ENCODE results near the gene PLSCR1. TPM values are rescaled to one million over a fixed set of nuclear protein-coding genes. Genes with fewer than 3 reads are reported as not detected.

The PLSCR1 gene
- total and polyA plus RNA-seq, 8 donors = 67.2 to 126 (median 84.9) TPM

DNA sequence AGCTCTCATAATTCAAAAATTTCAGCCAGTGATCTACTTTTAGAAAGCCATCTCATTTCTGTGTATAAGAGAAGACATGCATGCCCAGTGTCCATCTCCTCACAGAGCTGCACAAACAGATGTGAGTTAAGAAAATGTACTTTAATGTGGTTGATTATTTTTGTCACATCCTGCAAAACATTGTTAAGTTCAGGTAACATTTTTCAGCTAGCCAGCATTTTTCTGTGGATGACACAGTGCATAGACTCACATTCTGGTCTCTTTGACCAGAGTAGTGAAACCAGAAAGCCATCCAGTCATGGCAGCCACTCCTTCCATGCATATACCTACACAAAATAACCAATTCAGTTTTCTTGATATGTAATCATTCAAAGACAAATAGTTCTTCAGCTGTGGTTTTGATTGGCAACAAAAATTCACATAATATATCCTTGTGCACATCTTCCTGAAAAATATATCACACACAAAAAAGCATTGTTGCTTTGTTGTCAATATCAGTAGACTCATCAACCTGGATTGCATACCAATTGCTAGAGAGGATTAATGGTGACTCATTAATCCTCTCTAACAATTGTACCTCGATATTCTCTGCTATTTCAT lies 2.1 kb upstream of the PLSCR1 start:
- DNase-seq (no peak), ATAC-seq (no peak)
- Histone ChIP-seq H3K4me3 (no peak overlapping the region), H3K27me3 (no peaks in the 10 kb centered on the region), H3K36me3 (no peaks in the 10 kb centered on the region), H3K4me1 (peaks cover 10 to 44% of the 10 kb centered on the region in 2 donors), H3K9me3 (no peaks in the 10 kb centered on the region), H3K27ac (no peak overlapping the region)
- TF ChIP-seq, protein P1, sequence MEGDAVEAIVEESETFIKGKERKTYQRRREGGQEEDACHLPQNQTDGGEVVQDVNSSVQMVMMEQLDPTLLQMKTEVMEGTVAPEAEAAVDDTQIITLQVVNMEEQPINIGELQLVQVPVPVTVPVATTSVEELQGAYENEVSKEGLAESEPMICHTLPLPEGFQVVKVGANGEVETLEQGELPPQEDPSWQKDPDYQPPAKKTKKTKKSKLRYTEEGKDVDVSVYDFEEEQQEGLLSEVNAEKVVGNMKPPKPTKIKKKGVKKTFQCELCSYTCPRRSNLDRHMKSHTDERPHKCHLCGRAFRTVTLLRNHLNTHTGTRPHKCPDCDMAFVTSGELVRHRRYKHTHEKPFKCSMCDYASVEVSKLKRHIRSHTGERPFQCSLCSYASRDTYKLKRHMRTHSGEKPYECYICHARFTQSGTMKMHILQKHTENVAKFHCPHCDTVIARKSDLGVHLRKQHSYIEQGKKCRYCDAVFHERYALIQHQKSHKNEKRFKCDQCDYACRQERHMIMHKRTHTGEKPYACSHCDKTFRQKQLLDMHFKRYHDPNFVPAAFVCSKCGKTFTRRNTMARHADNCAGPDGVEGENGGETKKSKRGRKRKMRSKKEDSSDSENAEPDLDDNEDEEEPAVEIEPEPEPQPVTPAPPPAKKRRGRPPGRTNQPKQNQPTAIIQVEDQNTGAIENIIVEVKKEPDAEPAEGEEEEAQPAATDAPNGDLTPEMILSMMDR (IDR thresholded peaks at IDR 0.05) = no peak
- intact Hi-C loops (cut with DNase I) = no loop called here

DNA sequence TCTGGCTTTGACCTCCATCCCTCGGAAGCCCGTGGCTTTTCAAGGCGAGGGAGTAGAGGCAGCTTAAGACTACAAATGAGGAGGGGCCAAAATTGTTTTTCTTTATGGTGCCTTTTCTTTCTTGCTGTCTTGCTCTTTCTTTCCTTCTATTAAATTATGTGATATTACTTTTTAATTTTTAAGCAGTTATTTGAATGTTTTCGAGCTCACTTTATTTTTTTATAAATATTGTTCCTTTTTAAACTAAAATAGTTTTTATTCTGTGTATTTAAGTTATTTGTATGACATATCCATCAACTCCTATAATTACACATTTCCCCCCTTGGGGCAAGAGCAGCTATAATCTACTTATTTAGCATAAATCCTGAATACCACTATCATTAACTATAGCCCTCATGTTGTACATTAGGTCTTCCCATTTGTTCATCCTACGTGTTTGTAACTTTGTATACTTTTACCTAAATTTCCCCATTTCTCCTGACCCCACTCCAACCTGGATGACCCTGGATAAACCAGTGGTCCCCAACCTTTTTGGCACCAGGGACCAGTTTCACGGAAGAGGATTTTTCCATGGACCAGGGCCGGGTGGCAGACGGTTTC lies 622 bp upstream of the PLSCR1 start:
- ATAC-seq (no peak), DNase-seq (no peak)
- no peaks in the 10 kb centered on the region for H3K27me3 ChIP-seq
- no peaks in the 10 kb centered on the region for H3K36me3 ChIP-seq
- intact Hi-C loops (cut with DNase I) = no loop called here
- H3K9me3 ChIP-seq = no peaks in the 10 kb centered on the region
- peaks cover 18 to 44% of the 10 kb centered on the region in 2 donors for H3K4me1 ChIP-seq
- peak overlapping the region; percentile 95 to 100 for H3K27ac ChIP-seq
- TF ChIP-seq, protein P1 (IDR thresholded peaks at IDR 0.05) = no peak
- H3K4me3 ChIP-seq = peak overlapping the region; percentile 66 to 83

DNA sequence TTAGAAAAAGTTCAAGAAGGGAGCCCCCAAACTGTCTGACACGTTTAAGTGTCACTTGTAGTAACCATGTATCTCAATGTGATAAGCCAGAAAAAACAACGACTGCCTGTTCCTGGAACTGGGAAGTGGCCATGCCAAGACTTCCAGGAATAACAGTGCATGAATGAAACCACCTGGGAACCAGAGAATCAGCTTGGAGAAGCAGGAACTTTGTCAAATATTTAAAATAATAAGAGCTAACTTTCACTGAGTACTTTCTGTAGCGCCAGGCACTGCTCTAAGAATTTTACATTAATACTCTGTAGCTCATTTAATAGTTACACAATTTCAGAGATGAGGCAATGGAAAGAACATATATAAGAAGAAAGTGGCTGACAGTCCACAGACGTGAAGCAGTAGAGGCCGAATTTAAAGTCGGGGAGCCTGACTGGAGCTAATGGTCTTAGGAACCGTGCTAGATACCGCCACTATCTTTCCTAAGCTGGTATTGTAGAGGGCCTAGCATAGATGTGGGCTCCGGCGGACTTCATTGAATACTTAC lies 876 bp downstream of the PLSCR1 start:
- H3K9me3 ChIP-seq = no peaks in the 10 kb centered on the region
- peak overlapping the region; percentile 95 to 100 for H3K27ac ChIP-seq
- DNase-seq = peak in 2 of 4 donors; percentile 53 to 70
- peak overlapping the region; percentile 66 to 83 for H3K4me3 ChIP-seq
- H3K36me3 ChIP-seq = no peaks in the 10 kb centered on the region
- intact Hi-C loops (cut with DNase I) = no loop called here
- no peaks in the 10 kb centered on the region for H3K27me3 ChIP-seq
- ATAC-seq = peak; percentile 38
- TF ChIP-seq, protein P1 (IDR thresholded peaks at IDR 0.05) = no peak
- peaks cover 25 to 55% of the 10 kb centered on the region in 2 donors for H3K4me1 ChIP-seq

DNA sequence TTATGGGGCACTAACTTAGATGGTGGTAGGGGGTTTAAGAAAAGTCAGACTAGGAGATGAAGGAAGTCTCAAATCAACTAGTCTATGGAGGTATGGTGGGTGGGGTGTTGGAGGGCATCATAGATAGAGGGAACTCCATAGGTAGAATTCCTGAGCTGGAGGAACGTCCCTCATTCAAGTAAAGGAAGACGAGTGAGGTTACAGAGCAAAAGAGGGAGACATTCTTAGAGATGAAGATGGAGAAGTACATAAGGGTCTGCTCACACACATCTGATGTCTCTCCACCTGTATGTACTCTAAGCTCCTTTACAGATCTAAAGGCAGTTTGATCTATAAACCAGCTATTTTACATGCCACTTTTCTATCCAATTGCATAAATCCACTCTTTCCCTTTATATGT lies 1.4 kb downstream of the PLSCR1 start:
- H3K4me1 ChIP-seq = peaks cover 25 to 60% of the 10 kb centered on the region in 2 donors
- intact Hi-C loops (cut with DNase I) = no loop called here

DNA sequence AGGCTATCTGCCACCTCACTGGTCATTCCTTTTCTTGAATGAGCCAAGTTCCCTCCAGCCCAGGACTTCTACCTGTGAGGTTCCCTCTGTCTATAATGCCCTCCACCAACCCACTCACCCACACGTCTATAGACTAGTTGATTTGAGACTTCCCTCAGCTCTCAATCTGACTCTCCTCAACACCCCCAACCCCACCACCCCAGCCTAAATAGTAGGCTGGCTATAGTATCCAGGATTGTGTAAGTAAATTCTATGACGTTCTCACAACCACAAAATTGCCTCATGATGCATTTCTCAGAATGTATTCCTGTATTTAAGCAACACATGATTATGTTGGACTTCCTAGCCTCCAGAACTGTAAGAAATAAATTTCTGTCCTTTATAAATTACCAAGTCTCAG lies 2.2 kb downstream of the PLSCR1 start:
- no peak for ATAC-seq
- peak overlapping the region; percentile 1 to 83 for H3K4me3 ChIP-seq
- H3K9me3 ChIP-seq = no peaks in the 10 kb centered on the region
- TF ChIP-seq, protein P1 (IDR thresholded peaks at IDR 0.05) = no peak
- H3K4me1 ChIP-seq = peaks cover 25 to 66% of the 10 kb centered on the region in 2 donors
- no peaks in the 10 kb centered on the region for H3K27me3 ChIP-seq
- peaks cover 0 to 4% of the 10 kb centered on the region in 2 donors for H3K36me3 ChIP-seq
- intact Hi-C loops (cut with DNase I) = no loop called here
- DNase-seq = peak in 1 of 4 donors; percentile 32
- H3K27ac ChIP-seq = peak overlapping the region; percentile 95 to 100

More for the DNA sequence above, 1.4 kb downstream of the PLSCR1 start:
- DNase-seq (no peak), ATAC-seq (no peak)
- peak overlapping the region; percentile 66 to 83 for H3K4me3 ChIP-seq
- H3K9me3 ChIP-seq = no peaks in the 10 kb centered on the region
- TF ChIP-seq, protein P1 (IDR thresholded peaks at IDR 0.05) = no peak
- H3K36me3 ChIP-seq = no peaks in the 10 kb centered on the region
- no peaks in the 10 kb centered on the region for H3K27me3 ChIP-seq
- peak overlapping the region; percentile 95 to 100 for H3K27ac ChIP-seq

All from left lung (tissue), 10 donors.